Stomach (tissue), 9 donors: ENCODE data around the gene NUSAP1. TPM values are rescaled to one million over a fixed set of nuclear protein-coding genes. Genes with fewer than 3 reads are reported as not detected.

Experiments
- DNase-seq, 2 donors: peaks; one replicate each; pipeline versions ENCODE4 v3.0.0 to v3.0.0-alpha.2; 2013 to 2019
- H3K27ac ChIP-seq, 5 donors: fragments of 200-600 bp in 4 of 5; sonication (generic) in 4 of 5; one replicate each; pipeline ENCODE4 v1.5.1; 2013 to 2019; ENCODE audit warnings: mild to moderate bottlenecking in 1 of 5, moderate library complexity in 1 of 5
- H3K27me3 ChIP-seq, 3 donors: fragments of 200-600 bp; sonication (generic); one replicate each; pipeline ENCODE4 v1.5.1; 2017 to 2019; ENCODE audit warnings: mixed run types in 1 of 3
- H3K36me3 ChIP-seq, 4 donors: fragments of 200-600 bp; sonication (generic); 1 replicate in 3 of 4; 2 replicates in 1 of 4; pipeline ENCODE4 v1.5.1; 2016 to 2019
- H3K4me1 ChIP-seq, 4 donors: fragments of 200-600 bp; sonication (generic); one replicate each; pipeline ENCODE4 v1.5.1; 2016 to 2019
- H3K4me3 ChIP-seq, 4 donors: fragments of 200-600 bp; sonication (generic) in 3 of 4; one replicate each; pipeline ENCODE4 v1.5.1; 2016 to 2019; ENCODE audit warnings: mild to moderate bottlenecking in 1 of 4
- H3K9me3 ChIP-seq, 4 donors: fragments of 200-600 bp; sonication (generic); one replicate each; pipeline ENCODE4 v1.5.1; 2016 to 2019
- EP300 ChIP-seq: sonication (generic); formaldehyde crosslinking; IDR thresholded peaks from one replicate; pipeline ENCODE4 v1.6.1; 2017; ENCODE audit warnings: antibody characterized with exemption
- POLR2A ChIP-seq, 4 donors: fragments of 450-650 bp; IDR thresholded peaks; one replicate each; pipeline ENCODE4 v1.6.1; 2016; ENCODE audit warnings: antibody characterized with exemption in 4 of 4, control low read depth in 2 of 4, mild to moderate bottlenecking in 1 of 4, moderate library complexity in 1 of 4
- POLR2AphosphoS5 ChIP-seq, 3 donors: sonication (generic); formaldehyde crosslinking; IDR thresholded peaks; one replicate each; pipeline ENCODE4 v1.6.1; 2016; ENCODE audit warnings: antibody characterized with exemption in 3 of 3
- WGBS, 5 donors: extraction: QIAGEN DNeasy Blood & Tissue Kit in 3 of 5; methylation state at CpG; one replicate each; pipeline versions ENCODE4 v1.1.5 to v1.1.7; 2013 to 2018; 5-methylcytosine and 5-hydroxymethylcytosine counted together
- intact Hi-C: fragments of 100-400 bp; cut with DNase I; formaldehyde crosslinking; loops from one replicate; pipeline ENCODE4 v1.15.1; 2023; ENCODE audit warnings: low total_unique reads
- polyA plus RNA-seq, 3 donors: library from polyadenylated mRNA; stranded (reverse); fragments of 200-250 nt; gene quantifications; one replicate each; pipeline ENCODE4 v1.2.3, GENCODE V29; 2013
- total RNA-seq, 5 donors: library from RNA; depleted of rRNA; stranded (reverse); fragments of >200 nt; gene quantifications; one replicate each; pipeline versions ENCODE4 v1.1.0 to v1.2.3, GENCODE V29; 2014 to 2016
- TF ChIP-seq, protein P1 (sequence below), 7 experiments: fragments of 450-650 bp in 4 of 7; fragments of 200-600 bp in 3 of 7; sonication (generic) in 3 of 7; IDR thresholded peaks; one replicate each; pipeline ENCODE4 v1.5.1; 2016 to 2019; ENCODE audit warnings: antibody characterized with exemption in 7 of 7, control low read depth in 2 of 7, mild to moderate bottlenecking in 1 of 7
- donor health status: healthy with polysubstance abuse.
- donor health status: Bipolar disorder and iron deficiency.
- donor health status: healthy.

The NUSAP1 gene
- total and polyA plus RNA-seq, 8 donors, result 2.9 to 55.8 (median 12.4) TPM

DNA sequence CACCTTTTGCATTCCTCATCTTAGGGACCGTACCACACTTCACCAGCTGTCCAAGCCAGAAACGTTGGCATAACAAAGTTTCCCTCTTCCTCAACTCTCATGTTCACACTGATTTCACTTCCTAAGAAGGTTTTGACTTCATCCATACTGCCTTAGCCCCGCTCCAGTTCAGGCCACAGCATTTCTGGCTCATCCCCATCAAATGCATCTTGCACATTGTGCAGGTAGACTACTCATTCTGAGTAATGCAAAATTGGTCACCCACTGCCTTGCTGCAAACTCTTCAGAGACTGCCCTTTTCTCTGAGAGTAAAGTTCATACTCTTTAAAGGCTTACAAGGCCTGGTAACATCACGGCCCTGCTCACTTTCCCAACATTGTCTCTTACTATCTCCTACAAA is 8.8 kb downstream of the NUSAP1 start:
- Histone ChIP-seq H3K4me1 (no peaks in the 10 kb centered on the region), H3K36me3 (peaks cover 0 to 17% (median 0%) of the 10 kb centered on the region in 4 donors), H3K9me3 (no peaks in the 10 kb centered on the region), H3K4me3 (no peak overlapping the region), H3K27ac (no peak overlapping the region), H3K27me3 (no peaks in the 10 kb centered on the region)
- no peak for DNase-seq
- WGBS, 5 donors, result 66 to 89% (median 79%) methylated on average over 4 of the region's 4 CpGs
- no peak for TF ChIP-seq POLR2A (IDR thresholded peaks at IDR 0.05)
- intact Hi-C loops, result no loop called here

DNA sequence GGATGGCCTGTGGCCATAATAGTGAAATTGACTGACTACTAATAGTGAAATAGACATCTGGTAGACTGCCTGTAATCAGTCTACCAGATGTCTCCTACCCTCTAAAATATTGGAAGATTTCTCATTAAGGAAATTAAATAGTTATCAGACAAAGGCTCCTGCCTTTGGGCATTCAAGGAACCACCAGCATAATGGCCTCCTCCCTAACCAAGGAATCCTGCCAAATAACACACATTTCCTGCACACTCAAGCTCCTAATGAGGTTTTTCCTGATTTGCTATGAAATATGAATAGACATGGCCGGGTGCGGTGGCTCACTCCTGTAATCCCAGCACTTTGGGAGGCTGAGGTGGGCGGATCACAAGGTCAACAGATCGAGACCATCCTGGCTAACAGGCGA is 14.6 kb downstream of the NUSAP1 start:
- Histone ChIP-seq H3K9me3 (no peaks in the 10 kb centered on the region), H3K27me3 (no peaks in the 10 kb centered on the region), H3K36me3 (peaks cover 0 to 30% (median 0%) of the 10 kb centered on the region in 4 donors), H3K4me1 (peaks cover 0 to 9% (median 0%) of the 10 kb centered on the region in 4 donors), H3K27ac (no peak overlapping the region), H3K4me3 (no peak overlapping the region)
- 87 to 96% (median 91%) methylated on average over 5 of the region's 5 CpGs for WGBS, 5 donors
- TF ChIP-seq, protein P1, sequence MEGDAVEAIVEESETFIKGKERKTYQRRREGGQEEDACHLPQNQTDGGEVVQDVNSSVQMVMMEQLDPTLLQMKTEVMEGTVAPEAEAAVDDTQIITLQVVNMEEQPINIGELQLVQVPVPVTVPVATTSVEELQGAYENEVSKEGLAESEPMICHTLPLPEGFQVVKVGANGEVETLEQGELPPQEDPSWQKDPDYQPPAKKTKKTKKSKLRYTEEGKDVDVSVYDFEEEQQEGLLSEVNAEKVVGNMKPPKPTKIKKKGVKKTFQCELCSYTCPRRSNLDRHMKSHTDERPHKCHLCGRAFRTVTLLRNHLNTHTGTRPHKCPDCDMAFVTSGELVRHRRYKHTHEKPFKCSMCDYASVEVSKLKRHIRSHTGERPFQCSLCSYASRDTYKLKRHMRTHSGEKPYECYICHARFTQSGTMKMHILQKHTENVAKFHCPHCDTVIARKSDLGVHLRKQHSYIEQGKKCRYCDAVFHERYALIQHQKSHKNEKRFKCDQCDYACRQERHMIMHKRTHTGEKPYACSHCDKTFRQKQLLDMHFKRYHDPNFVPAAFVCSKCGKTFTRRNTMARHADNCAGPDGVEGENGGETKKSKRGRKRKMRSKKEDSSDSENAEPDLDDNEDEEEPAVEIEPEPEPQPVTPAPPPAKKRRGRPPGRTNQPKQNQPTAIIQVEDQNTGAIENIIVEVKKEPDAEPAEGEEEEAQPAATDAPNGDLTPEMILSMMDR (IDR thresholded peaks at IDR 0.05), result no peak
- no peak for TF ChIP-seq EP300
- no peak for TF ChIP-seq POLR2A (IDR thresholded peaks at IDR 0.05)
- no peak for TF ChIP-seq POLR2AphosphoS5 (IDR thresholded peaks at IDR 0.05)
- no peak for DNase-seq
- intact Hi-C loops, result no loop called here

DNA sequence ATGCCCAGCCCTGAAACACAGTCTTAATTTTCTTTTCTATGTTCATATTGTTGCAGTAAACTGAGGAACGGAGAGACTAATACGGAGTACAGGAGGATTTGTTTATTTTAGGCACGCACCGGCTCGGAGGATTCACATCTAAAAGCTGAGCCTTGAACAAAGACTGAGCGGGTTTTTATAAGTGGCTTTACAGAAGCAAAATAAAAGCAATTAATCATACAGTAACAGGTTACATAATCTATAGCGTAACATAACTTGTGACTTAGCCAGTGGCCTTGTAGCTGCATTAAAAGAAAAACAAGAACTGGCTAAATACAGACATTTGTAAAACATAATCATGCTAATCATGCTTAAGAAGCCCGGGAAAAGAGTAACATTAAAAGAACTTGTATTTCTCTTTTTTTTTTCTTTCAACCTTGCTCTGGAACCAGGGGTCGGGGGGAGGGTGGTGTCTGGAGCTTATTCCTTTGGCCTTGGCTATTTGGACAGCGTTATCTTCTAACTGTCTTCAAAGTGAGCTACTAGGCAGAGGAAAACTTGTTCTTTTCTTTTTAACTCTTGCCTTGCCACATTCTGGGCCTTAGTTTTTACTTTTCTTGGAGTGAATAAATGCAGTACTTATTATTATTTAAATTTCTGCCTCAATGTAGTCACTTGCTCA is 17.5 kb downstream of the NUSAP1 start:
- WGBS, 5 donors, result 59 to 74% (median 69%) methylated on average over 10 of the region's 10 CpGs
- intact Hi-C loops, result no loop called here
- peaks cover 0 to 23% (median 0%) of the 10 kb centered on the region in 4 donors for H3K36me3 ChIP-seq
- no peak overlapping the region for H3K4me3 ChIP-seq
- H3K9me3 ChIP-seq, result no peaks in the 10 kb centered on the region
- no peak for DNase-seq
- peaks cover 0 to 9% (median 0%) of the 10 kb centered on the region in 4 donors for H3K4me1 ChIP-seq
- TF ChIP-seq EP300 (no peak), POLR2AphosphoS5 (IDR thresholded peaks at IDR 0.05) (no peak), POLR2A (IDR thresholded peaks at IDR 0.05) (no peak)
- TF ChIP-seq, protein P1 (IDR thresholded peaks at IDR 0.05), result no peak
- H3K27me3 ChIP-seq, result no peaks in the 10 kb centered on the region
- no peak overlapping the region for H3K27ac ChIP-seq

DNA sequence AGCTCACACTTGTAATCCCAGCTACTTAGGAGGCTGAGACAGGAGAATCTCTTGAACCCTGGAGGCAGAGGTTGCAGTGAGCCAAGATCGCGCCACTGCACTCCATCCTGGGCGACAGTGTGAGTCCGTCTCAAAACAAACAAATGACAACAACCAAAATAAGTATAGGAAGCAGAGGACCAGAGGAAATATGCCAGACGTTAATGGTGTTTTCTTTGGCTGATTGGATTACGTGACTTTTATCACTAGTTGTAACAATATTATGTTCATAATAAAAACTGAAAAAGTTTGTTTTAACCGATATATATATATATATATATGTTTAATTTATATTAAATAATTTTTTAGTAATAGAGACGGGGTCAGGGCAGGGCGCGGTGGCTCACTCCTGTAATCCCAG is 21.7 kb downstream of the NUSAP1 start:
- intact Hi-C loops, result no loop called here
- no peak overlapping the region for H3K27ac ChIP-seq
- TF ChIP-seq EP300 (no peak), POLR2A (IDR thresholded peaks at IDR 0.05) (no peak), POLR2AphosphoS5 (IDR thresholded peaks at IDR 0.05) (no peak)
- TF ChIP-seq, protein P1 (IDR thresholded peaks at IDR 0.05), result no peak

DNA sequence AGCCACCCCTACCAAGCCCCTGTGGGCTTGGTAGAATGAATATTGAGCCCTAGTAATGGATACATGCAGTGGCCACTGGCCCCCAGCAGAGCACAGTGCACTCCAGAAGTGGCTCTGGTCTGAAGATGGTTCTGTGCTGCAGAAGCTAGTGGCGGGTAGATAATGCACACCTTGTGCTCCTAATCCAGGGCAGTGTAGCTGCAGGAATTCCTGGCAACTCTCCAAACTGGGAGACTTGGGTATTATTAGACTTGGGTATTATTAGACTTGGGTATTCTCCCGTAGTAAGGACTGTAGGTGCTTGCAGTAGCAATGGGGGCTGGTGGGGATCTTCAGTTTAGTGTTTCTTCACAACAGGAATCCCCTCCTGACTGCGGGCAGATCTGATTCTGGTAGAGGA is 34.7 kb downstream of the NUSAP1 start:
- WGBS, 5 donors, result 83 to 93% (median 90%) methylated on average over 2 to 3 of the region's 3 CpGs
- no peak overlapping the region for H3K27ac ChIP-seq
- H3K4me1 ChIP-seq, result no peaks in the 10 kb centered on the region
- H3K4me3 ChIP-seq, result no peak overlapping the region
- no peaks in the 10 kb centered on the region for H3K27me3 ChIP-seq
- no peak for TF ChIP-seq POLR2A (IDR thresholded peaks at IDR 0.05)
- TF ChIP-seq, protein P1 (IDR thresholded peaks at IDR 0.05), result no peak
- no peak for TF ChIP-seq POLR2AphosphoS5 (IDR thresholded peaks at IDR 0.05)
- TF ChIP-seq EP300, result no peak
- intact Hi-C loops, result no loop called here
- no peaks in the 10 kb centered on the region for H3K9me3 ChIP-seq
- peaks cover 0 to 34% (median 0%) of the 10 kb centered on the region in 4 donors for H3K36me3 ChIP-seq
- DNase-seq, result no peak

More for the DNA sequence above, 21.7 kb downstream of the NUSAP1 start:
- peaks cover 0 to 34% (median 0%) of the 10 kb centered on the region in 4 donors for H3K36me3 ChIP-seq
- peaks cover 0 to 9% (median 0%) of the 10 kb centered on the region in 4 donors for H3K4me1 ChIP-seq
- WGBS, 5 donors, result 94 to 97% (median 96%) methylated on average over 10 of the region's 10 CpGs
- no peak overlapping the region for H3K4me3 ChIP-seq
- H3K9me3 ChIP-seq, result no peaks in the 10 kb centered on the region
- H3K27me3 ChIP-seq, result no peaks in the 10 kb centered on the region
- DNase-seq, result no peak
